ENCODE measurements around the gene OSBP.
"Not testable (repeated sequence)": the region's sequence is repeated elsewhere in the genome, so short reads cannot be mapped to it uniquely, and the experiment has no call there.

The OSBP gene

GRCh38 chr11:59615637-59616395 lies at the start of gene OSBP:
Gene OSBP (minus strand): TSS chr11:59615774. CDS start chr11:59615664, 110 bp downstream.
- peak; percentile 100 for DNase-seq

DNA sequence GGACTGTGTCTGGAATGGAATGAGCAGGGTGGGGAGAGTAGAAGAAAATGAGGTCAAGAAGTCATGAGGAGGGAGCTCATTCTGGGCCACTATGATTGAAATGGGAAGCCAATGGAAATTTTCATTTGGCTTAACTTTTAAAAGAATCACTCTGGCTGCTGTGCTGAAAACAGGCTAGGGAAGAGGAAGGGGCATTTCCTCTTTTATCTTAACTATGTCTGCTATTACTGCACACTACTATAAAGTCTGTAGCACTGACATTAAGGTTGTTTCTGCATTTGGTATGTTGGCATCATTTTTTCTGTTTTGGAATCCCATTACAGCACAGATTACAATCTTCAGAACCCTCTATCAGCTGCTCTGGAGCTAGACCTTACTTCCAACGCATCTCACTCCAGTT lies 45.0 kb upstream of the OSBP start:
- DNase-seq, result peak; percentile 60

DNA sequence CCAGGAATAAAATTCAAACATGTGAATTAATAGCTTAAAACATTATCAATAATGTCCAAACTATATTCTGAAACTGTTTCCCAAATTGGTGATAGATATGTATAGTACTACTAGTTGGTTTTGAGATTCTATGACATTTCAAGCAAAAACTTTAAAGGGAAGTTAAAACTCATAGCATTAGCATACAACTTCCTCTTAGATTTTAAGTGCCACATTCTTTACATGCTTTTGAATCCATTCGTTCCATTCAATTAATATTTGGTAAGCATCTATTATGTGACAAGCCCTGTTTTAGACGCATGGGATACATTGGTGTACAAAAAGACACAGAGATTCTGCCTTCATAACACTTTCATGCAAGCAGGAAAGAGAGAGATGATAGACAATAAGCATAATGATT lies 44.4 kb upstream of the OSBP start:
- DNase-seq, result no peak

DNA sequence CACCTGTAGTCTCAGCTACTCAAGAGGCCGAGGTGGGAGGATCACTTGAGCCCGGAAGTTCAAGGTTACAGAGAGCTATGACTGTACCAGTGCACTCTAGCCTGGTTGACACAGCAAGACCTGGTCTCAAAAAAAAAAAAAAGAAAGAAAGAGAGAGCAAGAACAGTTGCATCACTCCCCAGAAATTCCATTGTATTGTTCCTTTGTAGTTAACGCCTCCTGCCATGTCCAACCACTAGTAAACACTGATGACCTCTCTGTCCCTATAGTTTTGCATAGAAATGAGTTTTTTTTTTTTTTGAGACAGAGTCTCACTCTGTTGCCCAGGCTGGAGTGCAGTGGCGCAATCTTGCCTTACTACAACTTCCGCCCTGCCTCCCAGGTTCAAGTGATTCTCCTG lies 42.5 kb upstream of the OSBP start:
- DNase-seq, result no peak

GRCh38 chr11:59654893-59655292 lies 39.3 kb upstream of the OSBP start:
- DNase-seq, result no peak

DNA sequence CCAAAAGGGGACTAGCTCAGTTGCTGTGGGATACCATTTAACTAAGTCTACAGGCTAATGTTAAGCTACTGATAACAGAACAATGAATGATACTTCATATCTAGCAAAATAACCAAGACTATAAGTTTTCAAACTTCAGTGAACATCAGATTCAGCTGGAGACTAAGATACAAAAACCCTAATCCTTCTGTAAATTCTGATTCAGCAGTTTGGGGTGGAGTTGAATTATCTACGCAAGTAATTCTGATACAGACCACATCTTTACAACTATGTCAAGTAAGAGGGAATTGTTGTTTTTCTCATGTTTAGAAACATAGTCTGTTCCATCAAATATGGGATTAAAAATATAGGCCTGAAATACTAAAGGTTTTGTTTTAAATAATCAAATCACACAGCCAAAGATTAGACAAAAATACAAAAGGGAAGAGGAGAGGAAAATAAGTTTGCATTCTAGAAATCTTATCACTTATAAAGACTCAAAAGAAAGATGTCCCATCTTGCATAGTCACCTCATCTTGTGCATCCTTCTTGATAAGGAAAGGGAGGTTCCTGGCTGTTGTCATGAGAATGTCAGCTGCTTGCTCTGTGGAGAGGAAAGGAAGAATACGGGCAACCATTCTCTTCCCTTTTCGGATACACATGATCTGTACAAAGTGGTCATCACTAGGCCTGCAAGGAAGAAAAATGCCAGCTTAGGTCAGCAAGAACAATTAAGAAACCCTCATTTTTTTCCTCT lies 31.8 kb upstream of the OSBP start:
- DNase-seq, result no peak

- DNase-seq, result no peak
These were observed 29.0 kb upstream of the OSBP start for GRCh38 chr11:59644528-59644927.

DNA sequence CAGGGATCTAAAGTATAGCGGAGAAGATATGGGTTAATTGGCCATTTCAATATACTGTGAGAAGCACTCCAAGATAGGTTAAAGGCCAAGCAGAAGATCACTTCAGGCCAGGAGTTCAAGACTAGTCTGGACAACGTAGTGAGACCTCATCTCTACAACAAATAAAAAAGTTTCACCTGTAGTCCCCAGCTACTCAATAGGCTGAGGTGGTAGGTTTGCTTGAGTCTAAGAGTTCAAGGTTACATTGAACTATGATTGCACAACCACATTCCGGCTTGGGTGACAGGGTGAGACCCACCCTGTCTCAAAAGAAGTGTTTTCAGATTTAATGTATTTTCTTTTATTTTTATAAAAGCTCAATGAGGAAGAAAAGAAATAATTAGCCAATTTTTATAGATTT lies 27.8 kb upstream of the OSBP start:
- no peak for DNase-seq

- DNase-seq, result no peak
These were observed 25.6 kb upstream of the OSBP start for GRCh38 chr11:59641156-59641555.

DNA sequence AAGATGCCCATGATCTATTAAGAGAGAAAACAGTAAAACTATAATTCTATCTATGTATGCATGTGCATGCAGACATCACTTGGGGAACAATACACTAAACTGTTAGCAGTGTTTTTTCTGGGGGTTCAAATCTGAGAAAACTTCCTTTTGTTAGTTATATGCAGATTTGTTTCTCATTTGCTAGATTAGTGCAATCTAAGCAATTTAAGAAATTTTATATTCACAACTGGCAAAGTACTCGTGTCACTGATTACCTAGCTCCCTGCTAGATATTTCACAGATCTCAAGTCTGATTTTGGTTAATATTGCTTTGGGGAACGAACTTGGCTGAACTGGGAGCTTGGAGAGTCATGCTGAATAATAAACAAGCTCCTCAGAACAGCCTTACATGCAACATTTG lies 14.9 kb upstream of the OSBP start:
- no peak for DNase-seq

DNA sequence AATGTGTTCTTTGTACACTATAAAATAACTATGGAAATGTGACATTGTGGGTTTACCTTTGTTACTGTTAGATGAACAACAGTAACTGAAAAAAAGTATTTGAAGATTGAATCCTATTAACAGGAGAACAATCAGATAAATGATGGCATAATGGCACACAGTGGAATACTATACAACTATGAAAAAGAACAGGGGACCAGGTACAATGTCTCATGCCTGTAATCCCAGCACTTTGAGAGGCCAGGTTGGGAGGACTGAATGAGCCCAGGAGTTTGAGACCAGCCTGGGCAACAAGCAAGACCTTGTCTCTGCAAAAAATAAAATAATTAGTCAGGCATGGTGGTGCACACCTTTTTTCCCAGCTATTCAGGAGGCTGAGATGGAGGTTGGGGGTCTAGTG lies 14.4 kb upstream of the OSBP start:
- no peak for DNase-seq

DNA sequence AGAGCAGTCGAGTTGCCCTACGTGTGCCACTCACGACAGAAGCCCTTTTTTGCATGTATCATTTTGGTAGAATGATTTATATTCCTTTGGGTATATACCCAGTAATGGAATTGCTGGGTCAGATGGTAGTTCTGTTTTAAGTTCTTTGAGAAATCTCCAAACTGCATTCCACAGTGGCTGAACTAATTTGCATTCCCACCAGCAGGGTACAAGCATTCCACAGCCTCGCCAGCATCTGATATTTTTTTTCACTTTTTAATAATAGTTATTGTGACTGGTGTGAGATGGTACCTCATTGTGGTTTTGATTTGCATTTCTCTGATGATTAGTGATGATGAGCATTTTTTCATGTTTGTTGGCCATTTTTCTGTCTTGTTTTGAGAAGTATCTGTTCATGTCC lies 11.4 kb upstream of the OSBP start:
- DNase-seq, result not testable (repeated sequence)

DNA sequence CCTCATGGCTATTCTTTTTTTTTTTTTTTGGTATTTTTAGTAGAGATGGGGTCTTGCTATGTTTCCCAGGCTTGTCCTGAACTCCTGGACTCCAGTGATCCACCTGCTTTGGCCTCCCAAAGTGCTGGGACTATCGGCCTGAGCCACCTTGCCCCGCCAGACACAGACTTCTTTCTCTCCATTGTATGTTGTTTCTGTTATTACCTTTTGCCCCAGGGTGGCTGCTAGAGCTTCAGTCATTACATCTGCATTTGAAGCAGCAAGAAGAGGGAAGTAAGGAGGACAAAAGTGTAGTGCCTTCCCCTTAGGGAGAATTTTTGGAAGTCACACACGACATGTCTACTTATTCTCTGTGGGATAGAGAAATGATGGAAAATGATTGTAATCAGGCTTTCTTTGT lies 10.1 kb upstream of the OSBP start:
- no peak for DNase-seq

DNA sequence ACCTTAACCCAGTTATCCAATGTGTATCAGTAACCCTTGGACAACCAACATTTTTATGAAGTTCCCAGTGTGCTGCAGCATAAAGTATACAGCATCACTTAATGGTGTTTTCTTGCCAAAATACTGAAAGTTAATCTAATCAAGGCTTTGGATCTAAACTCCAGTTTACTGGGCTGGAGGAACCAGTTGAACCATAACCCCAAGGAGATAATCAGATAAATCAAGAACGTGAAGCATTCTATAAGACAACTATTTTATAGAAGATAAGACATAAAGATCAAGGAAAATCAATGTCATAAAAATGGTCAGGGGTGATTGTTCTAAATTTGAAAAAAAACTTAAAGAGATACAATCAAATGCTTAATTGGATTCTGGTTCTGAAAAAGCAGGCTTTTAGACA lies 2.3 kb upstream of the OSBP start:
- DNase-seq, result no peak

DNA sequence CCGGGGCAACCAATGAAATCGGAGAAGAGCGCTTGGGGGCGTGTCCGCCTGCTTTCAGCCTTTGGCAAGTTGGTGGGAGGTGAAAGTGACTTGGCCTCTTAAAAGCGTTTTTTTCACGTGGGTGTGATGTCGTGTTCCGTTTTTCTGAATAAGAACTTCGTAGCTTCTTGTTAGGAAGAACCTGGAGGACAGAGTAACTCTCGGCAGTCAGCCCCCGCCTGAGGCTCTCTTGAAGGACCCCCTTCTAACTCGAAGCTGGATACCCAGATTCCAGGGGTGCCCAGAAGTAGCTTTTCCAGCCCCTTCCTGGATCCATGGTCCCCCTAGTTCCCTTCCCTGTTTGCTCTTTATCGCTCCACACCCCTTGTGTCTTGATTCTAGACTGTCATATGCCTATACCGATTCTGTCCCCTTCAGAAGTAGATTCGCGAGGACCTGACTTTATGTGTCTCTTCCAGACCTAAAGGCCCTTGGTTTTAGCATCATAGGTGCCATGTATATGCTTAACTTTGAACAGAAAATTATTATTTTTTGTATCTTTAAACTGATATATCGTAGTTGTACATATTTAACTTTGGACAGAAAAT lies 915 bp upstream of the OSBP start:
- DNase-seq, result no peak

DNA sequence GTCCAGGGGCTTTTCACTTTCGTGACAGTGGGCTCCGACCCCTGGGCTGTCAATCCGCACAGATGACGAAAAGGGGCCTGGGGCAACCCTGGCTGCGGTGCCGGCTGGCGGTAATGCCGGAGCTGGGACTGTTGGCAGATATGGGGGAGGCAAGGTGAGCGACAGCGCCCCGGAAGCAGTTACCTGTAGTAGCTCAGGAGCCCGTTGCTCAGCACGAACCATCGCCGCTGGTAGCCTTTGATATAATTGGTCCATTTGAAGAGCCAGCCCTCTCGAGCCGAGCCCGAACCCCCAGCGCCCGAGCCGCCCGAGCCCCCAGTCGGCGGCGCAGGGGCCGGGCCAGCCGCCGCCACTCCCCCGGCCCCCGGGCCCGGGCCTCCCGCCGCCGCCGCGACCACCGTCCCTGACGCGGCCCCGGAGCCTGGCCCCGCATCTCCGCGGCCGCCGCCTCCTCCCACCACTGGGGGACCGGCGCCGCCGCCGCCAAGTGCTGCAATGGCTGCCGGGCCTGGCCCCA lies 396 bp downstream of the OSBP start:
- DNase-seq, result no peak

DNA sequence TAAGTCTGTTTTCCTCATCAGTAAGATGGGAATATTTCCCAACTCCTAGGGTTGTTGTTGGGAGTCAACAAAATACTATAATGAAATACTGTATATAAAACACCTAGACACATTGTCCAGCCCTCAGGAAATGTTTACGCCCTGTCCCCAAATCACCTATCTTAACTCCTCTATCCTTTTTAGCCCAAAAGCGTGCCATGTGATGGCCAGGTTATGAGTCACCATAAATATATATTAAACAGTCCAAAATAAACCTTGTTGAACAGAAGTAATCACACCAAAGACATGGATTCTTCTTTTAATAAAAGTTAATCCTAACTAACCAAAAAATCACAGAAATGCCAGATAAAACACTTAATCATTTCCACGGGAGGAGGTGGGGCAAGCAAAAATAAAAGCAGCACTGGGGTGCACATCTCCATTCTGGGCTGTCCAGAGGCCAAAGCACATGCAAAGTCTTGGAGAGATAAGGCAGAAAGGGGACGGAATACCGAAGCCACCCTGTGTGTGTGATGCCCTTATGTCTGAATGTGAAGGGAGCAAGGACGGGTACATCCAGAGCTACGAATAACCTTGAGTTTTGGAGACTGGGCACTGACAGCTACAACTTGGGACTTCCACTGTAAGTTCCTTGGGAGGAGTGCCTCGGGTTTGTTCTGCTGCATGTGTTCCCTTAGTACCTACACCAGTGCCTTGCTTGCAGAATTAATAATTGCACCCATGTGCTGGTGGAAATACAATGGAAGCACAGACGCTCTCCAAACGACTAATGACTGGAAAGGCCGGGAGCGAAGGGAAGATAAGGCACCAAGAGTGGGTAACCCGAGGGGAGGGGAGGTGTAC lies 1.1 kb downstream of the OSBP start:
- no peak for DNase-seq

DNA sequence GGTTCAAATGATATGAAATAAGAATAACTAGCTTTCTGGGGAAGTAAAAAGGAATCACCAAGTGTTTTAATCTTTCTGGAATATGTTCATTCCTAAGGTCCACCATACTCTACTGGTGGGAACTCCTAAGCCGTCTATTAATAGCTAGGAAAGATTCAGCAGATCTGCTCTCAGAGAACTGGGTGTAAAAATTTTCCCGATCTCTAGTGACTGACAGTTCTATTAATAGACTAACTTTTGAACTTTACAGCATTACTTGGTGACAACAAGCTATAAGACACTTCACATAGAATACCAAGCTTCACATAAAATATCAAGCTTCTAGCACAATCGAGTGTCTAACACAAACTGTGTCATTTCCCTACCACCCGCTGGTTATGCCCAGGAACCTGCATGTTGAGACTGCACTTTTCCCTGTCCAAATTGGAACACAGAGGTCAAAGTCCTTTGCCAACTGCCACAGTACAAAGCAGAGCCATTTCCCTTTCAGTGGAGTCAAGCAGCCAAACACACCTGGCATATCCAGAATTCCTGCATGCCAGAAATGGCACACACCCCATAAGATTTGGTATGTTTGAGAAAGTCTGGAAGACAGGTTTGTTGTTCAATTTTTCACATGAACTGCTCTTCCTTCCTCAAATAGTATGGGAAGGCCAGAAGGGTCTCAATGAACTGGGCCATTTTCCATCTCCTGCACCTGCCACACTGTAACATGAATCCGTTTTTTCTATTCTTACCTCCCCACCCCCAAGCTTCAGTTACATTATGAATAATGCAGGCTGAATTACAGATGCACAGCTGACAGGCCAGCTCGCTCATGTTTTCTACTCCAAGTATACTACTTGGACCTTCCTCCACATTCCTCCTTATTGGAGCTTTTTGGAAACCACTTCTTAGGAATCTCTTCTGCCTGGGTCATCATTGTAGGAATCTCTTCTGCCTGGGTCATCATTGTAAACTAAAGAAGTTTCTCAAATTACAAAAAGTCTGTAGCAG lies 3.7 kb downstream of the OSBP start:
- DNase-seq, result no peak

- DNase-seq, result no peak
These were observed 5.3 kb downstream of the OSBP start for GRCh38 chr11:59610289-59610688.

DNA sequence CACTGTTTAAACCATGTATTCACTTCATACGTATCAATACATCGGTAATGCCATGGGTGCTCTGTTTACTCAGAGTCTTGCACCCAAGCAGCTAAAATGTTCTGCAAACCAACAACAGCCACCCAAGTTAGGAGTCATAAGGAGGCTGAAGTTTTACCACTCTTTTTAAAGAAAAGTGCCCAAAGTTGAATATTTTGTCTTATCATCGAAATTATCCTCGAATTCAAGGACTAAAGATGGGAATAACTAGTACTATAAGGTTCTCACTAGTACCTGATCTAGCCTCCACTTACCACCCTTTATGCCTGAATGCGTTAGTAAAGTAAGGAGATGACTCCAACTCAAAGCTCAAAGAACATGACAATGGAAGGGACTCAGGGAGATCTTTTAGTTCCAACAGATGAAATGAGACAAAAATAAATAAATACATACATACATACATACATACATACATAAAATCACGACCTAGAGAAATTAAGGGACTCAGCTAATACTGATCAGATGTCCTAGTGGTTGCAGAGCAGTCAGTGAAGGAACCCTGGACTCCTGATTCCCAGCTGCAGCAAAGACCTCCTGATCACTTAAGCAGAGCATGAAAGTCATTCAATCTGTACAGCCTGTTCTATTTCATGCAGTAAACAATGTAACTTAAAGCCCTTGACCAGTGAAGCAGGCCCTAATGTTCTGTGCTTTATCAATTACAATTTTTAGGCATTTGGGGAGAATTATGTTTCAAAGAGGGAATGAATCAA lies 7.7 kb downstream of the OSBP start:
- DNase-seq, result no peak

DNA sequence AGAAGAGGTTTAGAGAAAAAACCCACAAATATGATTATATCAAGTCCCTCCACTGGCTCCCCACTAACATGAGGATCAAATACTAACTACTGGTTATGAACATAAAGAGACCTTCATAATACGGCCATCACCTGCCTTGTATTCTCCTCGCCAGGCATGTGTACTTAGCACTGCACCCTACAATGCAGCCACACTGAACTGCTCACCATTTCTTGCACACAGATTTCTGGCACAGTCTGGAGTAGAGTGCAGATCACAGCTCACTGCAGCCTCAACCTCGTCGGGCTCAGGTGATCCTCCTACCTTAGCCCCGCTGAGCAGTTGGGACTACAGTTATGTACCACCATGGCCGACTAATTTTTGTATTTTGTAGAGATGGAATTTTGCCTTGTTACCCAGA lies 13.1 kb downstream of the OSBP start:
- no peak for DNase-seq
